SHP77 (cell line): ENCODE measurements around the gene C2orf76.
"Not testable (repeated sequence)": the region's sequence is repeated elsewhere in the genome, so short reads cannot be mapped to it uniquely, and the experiment has no call there.

Experiments
- DNase-seq, 2 experiments: peaks; one replicate each; lab custom pipeline; 2025; lab: John Stamatoyannopoulos, UW

Gene C2orf76

GRCh38 chr2:119294671-119295070 is 72.0 kb downstream of the C2orf76 start:
- DNase-seq = no peak

DNA sequence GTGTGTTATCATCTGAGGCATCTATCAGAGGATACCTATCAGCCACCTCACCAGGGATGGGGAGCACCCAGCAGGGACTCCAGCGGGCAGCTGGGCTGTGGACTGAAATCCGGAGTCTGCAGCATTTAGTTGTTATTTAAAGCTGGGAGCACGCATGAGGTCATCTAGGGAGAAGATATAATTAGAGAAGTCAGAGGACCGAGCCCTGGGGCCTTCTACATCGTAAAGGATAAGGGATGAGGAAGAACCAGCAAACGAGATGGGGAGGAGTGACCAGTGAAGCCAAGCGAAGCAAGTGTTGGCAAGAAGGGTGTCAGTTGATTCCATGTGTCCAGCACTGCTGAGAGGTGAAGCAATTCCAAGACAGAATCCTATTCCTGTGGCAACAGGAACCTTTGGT is 72.7 kb downstream of the C2orf76 start:
- no peak for DNase-seq

GRCh38 chr2:119293254-119293653 is 73.4 kb downstream of the C2orf76 start:
- no peak for DNase-seq

GRCh38 chr2:119292226-119292625 is 74.4 kb downstream of the C2orf76 start:
- DNase-seq = no peak

- DNase-seq = no peak
These were observed 75.0 kb downstream of the C2orf76 start for GRCh38 chr2:119291588-119292167.

DNA sequence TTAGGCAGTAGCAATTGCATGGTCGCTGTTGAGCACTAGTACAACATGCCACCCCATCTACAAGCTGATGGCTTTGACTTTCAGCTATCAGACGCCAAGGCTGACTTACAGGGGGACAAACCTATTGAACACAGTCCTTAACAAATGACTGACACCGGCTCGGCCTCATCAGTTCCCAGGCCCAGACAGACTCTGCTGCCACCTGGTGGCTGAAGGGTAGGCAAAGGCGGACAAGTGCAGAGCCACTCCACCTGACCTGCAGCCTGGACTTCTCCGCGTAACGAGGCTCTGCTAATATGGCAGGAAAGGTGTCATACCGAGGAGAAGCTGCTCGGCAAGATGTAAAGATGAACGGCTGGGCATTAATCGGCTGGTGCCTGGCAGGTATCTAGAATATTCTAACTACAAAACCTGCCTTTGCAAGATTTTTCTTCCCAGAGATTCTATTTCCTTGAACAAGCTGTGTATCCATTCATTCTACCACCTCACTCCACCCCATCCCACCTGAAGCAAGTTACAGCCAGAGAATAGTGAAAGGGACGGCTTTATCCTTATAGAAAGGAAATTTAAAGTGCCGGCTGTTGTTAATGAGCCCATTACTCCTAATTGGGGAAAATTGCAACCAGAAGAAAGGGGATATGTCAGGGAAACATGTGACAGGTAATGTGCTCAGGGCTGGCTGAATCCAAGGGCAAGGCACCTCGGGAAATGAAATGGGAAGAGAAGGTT is 75.6 kb downstream of the C2orf76 start:
- DNase-seq = peak; percentile 69 to 70

DNA sequence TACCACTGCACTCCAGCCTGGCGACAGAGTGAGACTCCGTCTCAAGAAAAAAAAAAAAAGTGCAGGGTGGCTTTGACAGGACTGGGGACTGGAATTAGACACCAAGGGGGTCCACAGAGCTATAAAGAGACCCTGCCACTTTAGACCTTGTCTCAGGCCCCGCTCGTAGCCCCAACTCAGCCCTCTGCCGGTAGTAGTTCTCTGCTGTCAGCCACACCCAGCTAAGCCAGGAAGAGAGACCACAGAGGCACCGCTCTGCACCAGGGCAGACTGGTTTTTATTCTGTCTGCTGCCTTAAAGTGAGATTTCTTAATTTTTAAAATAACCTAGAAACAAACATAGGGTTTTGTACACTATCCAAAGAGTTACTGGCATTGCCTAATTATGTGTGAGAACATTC is 77.0 kb downstream of the C2orf76 start:
- DNase-seq = no peak

DNA sequence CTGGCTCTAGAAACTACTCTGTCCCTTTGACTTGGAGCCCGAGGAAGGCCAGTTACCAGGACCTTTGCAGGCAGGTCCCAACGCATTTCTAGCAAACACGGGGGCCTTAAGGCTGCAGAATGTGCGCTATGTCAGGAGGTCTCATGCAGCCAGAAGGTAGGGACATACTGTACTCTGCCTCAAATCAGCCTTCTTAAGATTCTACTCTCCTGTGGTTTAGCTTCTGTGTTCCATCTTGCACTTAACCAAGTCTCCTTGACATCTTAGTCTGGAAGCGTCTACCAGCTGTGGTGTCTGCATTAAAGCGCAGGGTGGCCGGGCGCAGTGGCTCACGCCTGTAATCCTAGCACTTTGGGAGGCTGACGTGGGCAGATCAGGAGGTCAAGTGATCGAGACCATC is 77.5 kb downstream of the C2orf76 start:
- DNase-seq = no peak

DNA sequence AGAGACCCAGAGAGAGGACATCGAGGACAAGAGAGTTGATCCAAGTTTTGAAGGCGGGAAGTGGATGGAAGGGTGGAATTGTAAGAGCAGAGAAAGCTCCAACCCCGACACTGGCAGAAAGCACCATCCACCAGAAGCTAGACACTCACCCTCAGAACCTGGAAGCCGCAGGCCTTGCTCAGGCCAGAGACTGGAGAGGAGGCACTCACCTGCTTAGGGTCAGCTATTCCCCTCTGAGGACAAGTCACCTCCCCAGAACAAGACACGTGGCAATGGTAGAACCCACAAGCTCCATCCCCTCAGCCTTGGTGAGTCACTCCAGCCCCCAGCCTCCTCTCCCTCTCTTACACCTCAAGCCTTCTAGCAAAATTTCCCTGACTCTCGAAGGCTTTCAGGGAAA is 78.1 kb downstream of the C2orf76 start:
- DNase-seq = no peak

DNA sequence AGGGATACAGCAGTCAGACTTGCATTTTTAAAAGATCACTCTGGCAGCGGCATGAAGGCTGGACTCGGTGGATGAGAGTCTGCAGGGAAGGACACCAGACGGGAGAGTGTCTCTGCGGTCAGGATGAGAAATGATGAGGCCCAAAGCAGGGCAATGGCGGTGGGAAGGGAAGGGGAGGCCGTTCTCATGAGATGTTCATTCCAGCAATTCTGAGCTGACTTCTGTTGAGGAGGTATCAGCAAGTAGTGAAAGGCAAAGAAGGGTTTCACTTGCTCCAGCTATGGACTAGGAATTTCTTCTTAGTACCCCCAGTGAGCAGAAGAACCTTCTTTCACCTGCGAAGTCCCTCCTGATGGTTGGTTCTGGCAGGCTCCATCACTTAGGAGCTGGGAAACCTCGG is 80.0 kb downstream of the C2orf76 start:
- no peak for DNase-seq

- no peak for DNase-seq
These were observed 82.7 kb downstream of the C2orf76 start for GRCh38 chr2:119283873-119284331.

DNA sequence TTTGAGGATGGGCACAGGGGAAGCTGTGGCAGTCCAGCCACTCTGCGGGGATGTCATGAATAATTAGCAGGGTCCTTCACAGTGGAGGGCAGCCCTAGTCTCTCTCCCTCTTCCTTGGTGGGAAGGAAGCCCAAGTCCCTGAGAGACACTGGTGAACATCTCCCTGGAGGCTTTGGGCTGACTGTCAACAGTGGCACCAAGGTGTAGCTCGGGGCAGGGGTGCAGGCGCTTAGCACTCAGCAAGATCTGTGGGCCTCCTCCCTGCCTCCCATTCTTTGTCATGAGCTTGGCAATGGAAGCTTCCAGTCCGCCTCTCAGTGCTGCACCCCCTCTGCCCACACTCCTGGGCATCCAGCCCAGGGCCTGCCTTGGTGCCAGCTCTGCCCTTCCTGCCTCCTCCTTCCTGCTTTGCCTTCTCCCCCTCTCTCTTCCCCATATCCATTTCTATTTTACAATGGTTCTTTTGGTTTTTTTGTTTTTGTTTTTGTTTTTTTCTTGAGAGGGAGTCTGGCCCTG is 83.6 kb downstream of the C2orf76 start:
- no peak for DNase-seq

GRCh38 chr2:119282146-119282995 is 84.3 kb downstream of the C2orf76 start:
- no peak for DNase-seq

DNA sequence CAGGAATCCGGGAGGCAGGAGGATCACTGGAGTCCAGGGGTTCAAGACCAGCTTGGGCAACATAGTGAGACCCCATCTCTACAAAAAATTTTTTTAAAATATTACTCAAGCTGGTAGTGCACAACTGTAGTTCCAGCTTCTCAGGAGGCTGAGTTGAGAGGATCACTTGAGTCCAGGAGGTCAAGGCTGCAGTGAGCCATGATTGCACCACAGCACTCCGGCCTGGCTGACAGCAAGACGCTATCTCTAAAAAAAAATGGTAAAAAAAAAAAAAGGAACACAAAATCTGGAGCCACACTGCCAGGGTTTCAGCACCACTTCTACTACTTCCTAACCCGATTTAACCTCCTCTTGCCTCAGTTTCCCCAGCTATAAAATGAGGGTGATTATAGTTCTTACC is 86.0 kb downstream of the C2orf76 start:
- no peak for DNase-seq

- no peak for DNase-seq
These were observed 87.0 kb downstream of the C2orf76 start for GRCh38 chr2:119279666-119280065.

GRCh38 chr2:119278946-119279345 is 87.7 kb downstream of the C2orf76 start:
- no peak for DNase-seq

- DNase-seq = not testable (repeated sequence)
These were observed 88.2 kb downstream of the C2orf76 start for GRCh38 chr2:119278385-119278784.

DNA sequence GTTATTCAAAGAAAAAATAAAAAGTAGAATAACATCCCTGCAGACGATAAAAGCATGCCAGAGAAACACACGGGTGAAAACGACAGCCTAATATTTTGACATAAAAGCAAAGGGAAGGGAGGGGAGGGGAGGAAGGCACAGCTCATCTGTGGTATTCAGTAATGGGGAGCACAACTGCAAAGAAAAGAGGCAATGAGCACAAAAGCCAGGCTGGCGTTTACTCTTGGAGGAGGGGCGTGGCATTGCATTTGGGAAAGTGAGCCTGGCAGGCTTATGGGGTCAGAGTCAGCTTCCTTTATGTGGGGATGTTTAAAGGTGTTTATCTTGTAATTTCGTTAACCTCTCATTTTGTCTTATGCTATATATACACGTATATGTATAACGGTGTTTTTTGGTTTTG is 89.8 kb downstream of the C2orf76 start:
- DNase-seq = no peak

DNA sequence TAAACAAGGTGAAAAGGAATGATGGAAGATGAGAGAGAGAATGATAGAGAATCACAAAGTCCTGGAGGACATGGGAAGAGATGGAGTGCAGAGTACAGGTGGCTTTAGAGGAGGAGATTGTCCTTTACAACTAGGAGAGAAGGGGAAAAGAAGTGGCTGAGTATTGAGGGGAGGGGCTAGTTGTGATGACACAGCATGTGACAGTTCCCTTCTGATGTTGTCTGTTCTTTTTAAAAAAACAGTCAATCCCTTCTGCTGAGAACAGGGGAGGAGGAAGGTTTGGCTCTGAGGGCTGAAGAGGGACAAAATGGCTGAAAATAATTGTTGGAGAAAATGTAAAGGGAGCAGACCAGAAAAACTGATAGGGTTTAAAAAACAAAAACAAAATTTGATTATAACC is 99.0 kb downstream of the C2orf76 start:
- no peak for DNase-seq

DNA sequence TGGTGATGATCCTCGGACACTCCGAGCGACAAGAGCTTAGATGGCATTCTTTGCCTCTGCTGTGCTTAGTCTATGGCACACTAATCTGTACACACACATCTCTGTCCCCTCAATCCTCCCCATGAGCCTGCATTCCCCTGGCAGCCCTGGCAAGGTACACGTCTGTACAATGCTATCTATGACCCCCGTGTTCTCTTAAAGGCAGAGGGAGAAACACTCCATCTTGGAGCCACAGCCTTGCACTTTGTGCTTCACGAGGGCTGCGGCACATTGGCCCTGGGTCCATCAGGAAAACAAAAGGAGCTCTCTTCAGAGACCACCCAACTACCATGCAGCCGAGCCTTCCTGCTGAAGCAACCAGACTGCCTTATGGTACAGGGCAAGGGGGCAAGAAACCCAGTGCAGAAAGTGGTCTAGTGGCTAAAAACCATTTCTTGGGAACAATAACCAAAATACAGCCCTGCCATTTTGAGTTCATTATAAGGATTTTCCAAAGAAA is 100.5 kb downstream of the C2orf76 start:
- DNase-seq = no peak

DNA sequence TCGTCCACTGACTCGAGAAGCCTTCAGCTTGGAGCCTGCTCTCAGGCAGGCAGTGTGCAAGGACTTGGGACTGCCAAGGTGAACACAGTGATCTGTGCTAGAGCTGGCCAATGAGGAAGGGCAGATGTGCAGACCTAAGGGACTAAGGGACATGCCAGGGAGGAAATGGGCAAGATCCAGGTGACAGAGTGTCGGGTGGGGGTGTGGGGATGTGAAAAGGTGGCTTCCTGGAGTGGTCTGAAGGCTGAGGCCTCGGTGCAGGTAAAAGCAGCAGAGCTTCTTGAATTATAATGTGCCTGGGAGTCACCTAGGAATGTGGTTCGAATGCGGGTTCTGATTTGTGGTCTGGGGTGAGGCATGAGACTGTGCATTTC is 101.0 kb downstream of the C2orf76 start:
- DNase-seq = no peak
